ENCODE data around the gene ATG16L2. TPM values are rescaled to one million over a fixed set of nuclear protein-coding genes. Genes with fewer than 3 reads are reported as not detected.
A peak's percentile ranks its signal among the peaks of the same experiment; 100 is the strongest.

ATG16L2 gene
- total RNA-seq, 2 experiments from 2014 or later = 58.3 to 61.6 TPM

DNA sequence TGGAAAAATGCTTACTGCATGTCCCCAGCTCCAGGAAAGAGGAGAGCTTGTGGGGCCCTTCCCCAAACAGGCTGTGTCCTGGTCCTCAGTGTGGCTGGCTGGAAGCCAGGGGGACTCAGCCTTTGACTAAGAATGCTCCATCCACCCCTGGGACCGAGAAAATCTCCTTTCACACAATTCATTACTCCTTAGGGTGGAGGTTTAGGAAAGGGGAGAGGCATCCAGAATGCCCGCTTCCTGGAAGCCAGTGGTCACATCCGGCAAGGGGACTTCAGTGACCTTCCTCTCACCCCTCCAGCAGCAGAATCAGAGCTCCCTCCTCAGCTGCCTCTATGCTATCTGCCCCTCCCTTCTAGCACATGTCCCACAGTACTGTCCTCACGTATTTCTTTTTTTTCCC lies 21.9 kb downstream of the ATG16L2 start:
- H3K36me3 ChIP-seq (ENCODE audit: insufficient read depth, low read length) = peaks cover 34% of the 10 kb centered on the region
- ChIA-PET POLR2A (interaction anchor here (1.4 kb wide), 1 partner anchor 307 kb away, joined by 3 read pairs; no protein-coding TSS in a partner anchor), CTCF (no interaction called here)
- intact Hi-C loops (cut with DNase I, micrococcal nuclease) = no loop called here
- H3K27ac ChIP-seq (ENCODE audit: low read depth in 1 of 2, low read length in 2 of 2) = peak overlapping the region in 1 of 2 donors; percentile 29
- DNase-seq (no peak), ATAC-seq (ENCODE audit: poor library complexity) (no peak)
- H3K4me3 ChIP-seq (ENCODE audit: low read length) = no peak overlapping the region
- peaks cover 49% of the 10 kb centered on the region for H3K36me3 Mint-ChIP-seq (ENCODE audit: low read depth)
- H3K9me3 Mint-ChIP-seq = no peaks in the 10 kb centered on the region
- peaks cover 15% of the 10 kb centered on the region for H3K4me1 Mint-ChIP-seq (ENCODE audit: low read depth)
- no peak overlapping the region for H3K4me3 Mint-ChIP-seq
- H3K9me3 ChIP-seq (ENCODE audit: control insufficient read depth in 1 of 2, insufficient read depth in 1 of 2, low read length in 2 of 2) = no peaks in the 10 kb centered on the region
- TF ChIP-seq, protein P1, sequence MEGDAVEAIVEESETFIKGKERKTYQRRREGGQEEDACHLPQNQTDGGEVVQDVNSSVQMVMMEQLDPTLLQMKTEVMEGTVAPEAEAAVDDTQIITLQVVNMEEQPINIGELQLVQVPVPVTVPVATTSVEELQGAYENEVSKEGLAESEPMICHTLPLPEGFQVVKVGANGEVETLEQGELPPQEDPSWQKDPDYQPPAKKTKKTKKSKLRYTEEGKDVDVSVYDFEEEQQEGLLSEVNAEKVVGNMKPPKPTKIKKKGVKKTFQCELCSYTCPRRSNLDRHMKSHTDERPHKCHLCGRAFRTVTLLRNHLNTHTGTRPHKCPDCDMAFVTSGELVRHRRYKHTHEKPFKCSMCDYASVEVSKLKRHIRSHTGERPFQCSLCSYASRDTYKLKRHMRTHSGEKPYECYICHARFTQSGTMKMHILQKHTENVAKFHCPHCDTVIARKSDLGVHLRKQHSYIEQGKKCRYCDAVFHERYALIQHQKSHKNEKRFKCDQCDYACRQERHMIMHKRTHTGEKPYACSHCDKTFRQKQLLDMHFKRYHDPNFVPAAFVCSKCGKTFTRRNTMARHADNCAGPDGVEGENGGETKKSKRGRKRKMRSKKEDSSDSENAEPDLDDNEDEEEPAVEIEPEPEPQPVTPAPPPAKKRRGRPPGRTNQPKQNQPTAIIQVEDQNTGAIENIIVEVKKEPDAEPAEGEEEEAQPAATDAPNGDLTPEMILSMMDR (IDR thresholded peaks at IDR 0.05) = no peak
- H3K27me3 Mint-ChIP-seq = no peaks in the 10 kb centered on the region
- no peaks in the 10 kb centered on the region for H3K4me1 ChIP-seq (ENCODE audit: insufficient read depth, low read length)
- H3K27me3 ChIP-seq (ENCODE audit: control insufficient read depth in 1 of 2, insufficient read depth in 2 of 2, low read length in 2 of 2) = no peaks in the 10 kb centered on the region
- peak overlapping the region; percentile 70 for H3K27ac Mint-ChIP-seq

DNA sequence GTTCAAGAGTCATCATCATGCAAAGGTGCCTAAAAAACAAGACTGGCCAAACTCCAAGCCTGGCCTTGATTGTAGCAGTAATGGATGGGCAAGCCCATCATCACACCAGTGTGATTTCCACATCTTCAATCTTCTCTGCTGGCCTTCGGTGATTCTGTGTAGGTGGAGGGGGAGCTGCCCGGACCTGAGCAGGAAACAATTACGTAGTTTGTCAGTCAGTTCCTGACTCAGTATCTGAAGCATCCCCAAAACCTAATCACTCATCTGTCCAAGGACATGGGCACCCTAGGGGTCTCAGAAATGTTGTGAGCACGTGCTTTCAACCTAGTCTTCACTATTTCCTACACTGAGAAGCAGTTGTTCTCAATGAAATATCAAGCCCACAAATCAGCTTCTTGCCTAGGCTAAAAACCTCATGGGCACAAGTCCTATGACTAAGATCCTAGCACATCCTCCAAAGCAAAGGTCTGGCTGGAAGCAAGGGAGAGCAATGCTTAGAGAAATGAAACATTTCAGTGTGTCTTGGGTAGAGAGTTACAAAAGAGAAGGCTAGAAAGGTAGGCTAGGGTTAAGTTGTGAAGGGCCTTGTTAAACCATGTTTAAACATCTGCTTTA lies 24.6 kb downstream of the ATG16L2 start:
- Mint-ChIP-seq H3K27ac (peak overlapping the region; percentile 41), H3K9me3 (no peaks in the 10 kb centered on the region), H3K4me3 (no peak overlapping the region), H3K36me3 (ENCODE audit: low read depth) (peaks cover 61% of the 10 kb centered on the region), H3K4me1 (ENCODE audit: low read depth) (peaks cover 7% of the 10 kb centered on the region), H3K27me3 (no peaks in the 10 kb centered on the region)
- no peak overlapping the region for H3K4me3 ChIP-seq (ENCODE audit: low read length)
- H3K4me1 ChIP-seq (ENCODE audit: insufficient read depth, low read length) = no peaks in the 10 kb centered on the region
- H3K9me3 ChIP-seq (ENCODE audit: control insufficient read depth in 1 of 2, insufficient read depth in 1 of 2, low read length in 2 of 2) = no peaks in the 10 kb centered on the region
- H3K36me3 ChIP-seq (ENCODE audit: insufficient read depth, low read length) = peaks cover 60% of the 10 kb centered on the region
- ATAC-seq (ENCODE audit: poor library complexity) (no peak), DNase-seq (no peak)
- ChIA-PET CTCF (no interaction called here), POLR2A (no interaction called here)
- H3K27me3 ChIP-seq (ENCODE audit: control insufficient read depth in 1 of 2, insufficient read depth in 2 of 2, low read length in 2 of 2) = no peaks in the 10 kb centered on the region
- TF ChIP-seq, protein P1 (IDR thresholded peaks at IDR 0.05) = no peak
- H3K27ac ChIP-seq (ENCODE audit: low read depth in 1 of 2, low read length in 2 of 2) = no peak overlapping the region
- intact Hi-C loops (cut with DNase I, micrococcal nuclease) = no loop called here

DNA sequence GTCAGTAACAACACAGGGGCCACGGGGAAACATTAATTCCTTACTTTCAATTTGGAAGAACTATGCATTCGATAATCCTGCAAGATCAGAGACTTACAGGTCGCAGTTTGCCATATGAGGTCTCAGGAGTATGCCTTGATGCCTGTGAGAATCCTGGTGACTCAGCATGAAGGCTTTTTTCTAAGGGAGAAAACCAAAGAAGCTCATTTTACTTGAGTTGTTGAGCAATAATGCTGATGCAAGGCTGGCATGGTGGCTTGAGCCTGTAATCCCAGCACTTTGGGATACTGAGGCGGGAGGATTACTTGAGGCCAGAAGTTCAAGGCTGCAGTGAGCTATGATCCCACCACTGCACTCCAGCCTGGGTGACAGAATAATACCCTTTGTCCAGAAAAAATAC lies 26.6 kb downstream of the ATG16L2 start:
- H3K4me1 ChIP-seq (ENCODE audit: insufficient read depth, low read length) = no peaks in the 10 kb centered on the region
- Mint-ChIP-seq H3K4me1 (ENCODE audit: low read depth) (peaks cover 7% of the 10 kb centered on the region), H3K27me3 (no peaks in the 10 kb centered on the region), H3K9me3 (no peaks in the 10 kb centered on the region), H3K27ac (no peak overlapping the region), H3K36me3 (ENCODE audit: low read depth) (peaks cover 70% of the 10 kb centered on the region), H3K4me3 (no peak overlapping the region)
- no peak for ATAC-seq (ENCODE audit: poor library complexity)
- TF ChIP-seq, protein P1 (IDR thresholded peaks at IDR 0.05) = no peak
- intact Hi-C loops (cut with DNase I, micrococcal nuclease) = no loop called here
- ChIA-PET POLR2A (interaction anchor here (1.1 to 1.2 kb wide), 2 partner anchors 48 to 119 kb away, joined by 3 to 5 read pairs; no protein-coding TSS in a partner anchor), CTCF (interaction anchor here (2.2 kb wide), 1 partner anchor 9 kb away, joined by 7 read pairs; no protein-coding TSS in a partner anchor)
- no peaks in the 10 kb centered on the region for H3K9me3 ChIP-seq (ENCODE audit: control insufficient read depth in 1 of 2, insufficient read depth in 1 of 2, low read length in 2 of 2)
- no peaks in the 10 kb centered on the region for H3K27me3 ChIP-seq (ENCODE audit: control insufficient read depth in 1 of 2, insufficient read depth in 2 of 2, low read length in 2 of 2)
- no peak overlapping the region for H3K27ac ChIP-seq (ENCODE audit: low read depth in 1 of 2, low read length in 2 of 2)
- H3K36me3 ChIP-seq (ENCODE audit: insufficient read depth, low read length) = peaks cover 61% of the 10 kb centered on the region
- no peak for DNase-seq
- H3K4me3 ChIP-seq (ENCODE audit: low read length) = no peak overlapping the region
